Measurements from ENCODE around the gene MPL. TPM values are rescaled to one million over a fixed set of nuclear protein-coding genes. Genes with fewer than 3 reads are reported as not detected.

The MPL gene
- total and polyA plus RNA-seq, 2 of the 8 experiments (the other 6 are each of a cell fraction or from before 2014, with no cell fraction given): 0.08 TPM; not detected in 1

DNA sequence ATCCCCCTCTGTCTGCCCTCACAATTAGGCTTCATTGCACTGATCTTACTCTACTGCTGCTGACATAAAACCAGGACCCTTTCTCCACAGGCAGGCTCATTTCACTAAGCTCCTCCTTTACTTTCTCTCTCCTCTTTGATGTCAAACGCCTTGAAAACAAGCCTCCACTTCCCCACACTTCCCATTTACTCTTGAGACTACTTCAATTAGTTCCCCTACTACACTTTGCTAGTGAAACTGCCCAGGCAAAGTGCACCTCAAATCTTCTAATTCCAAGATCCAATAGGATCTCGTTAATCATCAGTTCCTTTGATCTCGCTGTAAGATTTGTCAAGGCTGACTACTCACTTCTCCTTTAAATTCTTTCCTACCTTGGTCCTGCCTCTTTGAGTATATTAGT lies 15.3 kb downstream of the MPL start:
- no peak overlapping the region for H3K14ac ChIP-seq (ENCODE audit: insufficient read length)
- no peak overlapping the region for H3K56ac ChIP-seq (replicated peaks; ENCODE audit: insufficient read length, low read depth, low read length)
- POLR2A ChIA-PET (ENCODE audit: partially characterized antibody): interaction anchor here (1.5 to 1.6 kb wide), 2 partner anchors 10 to 16 kb away, joined by 6 to 11 read pairs; no protein-coding TSS in a partner anchor
- no peak overlapping the region for H3K4me3 ChIP-seq (ENCODE audit: extremely low read depth in 1 of 4, insufficient read depth in 2 of 4, low read depth in 3 of 4, low read length in 4 of 4)
- H3K4me1 ChIP-seq (replicated peaks in 1 of 4; ENCODE audit: control insufficient read depth in 3 of 4, insufficient read depth in 4 of 4, low read length in 3 of 4): peaks cover 4 to 12% (median 8%) of the 10 kb centered on the region in 4 experiments; a peak in 6 of 7 replicates
- H3K9ac ChIP-seq (replicated peaks in 1 of 4; ENCODE audit: extremely low read depth in 1 of 4, low read depth in 3 of 4, low read length in 3 of 4): no peak overlapping the region
- H2AK5ac ChIP-seq (ENCODE audit: low read depth, low read length): no peak overlapping the region
- H4K91ac ChIP-seq (replicated peaks; ENCODE audit: insufficient read length, low read length): no peak overlapping the region
- no peak overlapping the region for H3K23ac ChIP-seq (ENCODE audit: insufficient read length)
- H2BK20ac ChIP-seq (ENCODE audit: low read length): 0 out of 2 replicates have a peak overlapping the region, but pooled peaks have one; percentile 43
- H3K4me2 ChIP-seq (ENCODE audit: insufficient read depth in 1 of 2, low read depth in 2 of 2, low read length in 2 of 2): no peak overlapping the region
- H3K79me1 ChIP-seq (ENCODE audit: low read depth, low read length): no peaks in the 10 kb centered on the region
- peaks cover 7% of the 10 kb centered on the region for H3K23me2 ChIP-seq (ENCODE audit: low read depth, low read length)
- 0 out of 2 replicates have a peak overlapping the region, but pooled peaks have one; percentile 27 for H3K18ac ChIP-seq (ENCODE audit: extremely low read depth, low read length)
- H4K20me1 ChIP-seq (replicated peaks in 1 of 2; ENCODE audit: control insufficient read depth in 1 of 2, insufficient read depth in 2 of 2, low read length in 2 of 2): no peaks in the 10 kb centered on the region
- H3K9me3 ChIP-seq (ENCODE audit: insufficient read depth in 2 of 2, low read depth in 1 of 2, low read length in 1 of 2): no peaks in the 10 kb centered on the region
- H4K5ac ChIP-seq (ENCODE audit: insufficient read length, low read depth, low read length): no peak overlapping the region
- no peak overlapping the region for H2BK120ac ChIP-seq (replicated peaks; ENCODE audit: low read depth, low read length)
- no peak overlapping the region for H2BK12ac ChIP-seq (ENCODE audit: low read depth, low read length)
- no peak overlapping the region for H3K27ac ChIP-seq (ENCODE audit: low read depth, low read length)
- no peak overlapping the region for H4K8ac ChIP-seq (ENCODE audit: extremely low read depth, insufficient read depth, low read length)
- no peak for DNase-seq (ENCODE audit: low read depth in 1 of 2, low spot score in 2 of 2)
- no peaks in the 10 kb centered on the region for H3K79me2 ChIP-seq (ENCODE audit: control insufficient read depth in 1 of 2, insufficient read depth in 2 of 2, low read length in 2 of 2)
- CTCF ChIA-PET (ENCODE audit: partially characterized antibody): interaction anchor here (1.0 kb wide), 1 partner anchor 116 kb away, joined by 3 read pairs; no protein-coding TSS in a partner anchor
- no peak overlapping the region for H3K4ac ChIP-seq (replicated peaks; ENCODE audit: insufficient read length, low read depth, low read length)
- TF ChIP-seq POLR2A (IDR thresholded peaks at IDR 0.05; ENCODE audit: control extremely low read depth in 1 of 2, low read depth in 2 of 2, low read length in 2 of 2): no peak
- no peak for TF ChIP-seq YY1 (IDR thresholded peaks at IDR 0.05; ENCODE audit: low read depth, low read length)
- no peak for TF ChIP-seq TCF12 (IDR thresholded peaks at IDR 0.05; ENCODE audit: low read depth, low read length)
- no peak for TF ChIP-seq FOSL1 (IDR thresholded peaks at IDR 0.05; ENCODE audit: insufficient read depth, low read depth, low read length)
- no peak for TF ChIP-seq KDM4A (IDR thresholded peaks at IDR 0.05; ENCODE audit: low read depth, low read length, severe bottlenecking)
- no peak for TF ChIP-seq RBBP5 (IDR thresholded peaks at IDR 0.05; ENCODE audit: borderline replicate concordance, low read depth, low read length)
- TF ChIP-seq JUN (IDR thresholded peaks at IDR 0.05; ENCODE audit: low read depth, low read length): no peak
- TF ChIP-seq E2F6 (IDR thresholded peaks at IDR 0.05): no peak
- TF ChIP-seq SP1 (IDR thresholded peaks at IDR 0.05; ENCODE audit: low read depth, low read length): no peak
- no peak for TF ChIP-seq RAD21 (IDR thresholded peaks at IDR 0.05 in 1 of 2, conservative IDR thresholded peaks at IDR 0.05 in 1 of 2; ENCODE audit: low read depth in 2 of 2, low read length in 2 of 2)
- H2BK5ac ChIP-seq (ENCODE audit: low read depth, low read length): no peak overlapping the region
- no peak for FAIRE-seq
- WGBS, 2 experiments (ENCODE audit: extremely low coverage in 1 of 2, insufficient coverage in 1 of 2, insufficient read length in 1 of 2, insufficient replicate concordance in 2 of 2, low coverage in 1 of 2, low lambda C conversion rate in 2 of 2, missing lambda C conversion rate in 1 of 2): 74% methylated on average over 3 of the region's 3 CpGs; no CpG with 5 or more reads in 1 of the 2 experiments
- peaks cover 0 to 1% (median 0%) of the 10 kb centered on the region in 4 experiments; a peak in 1 of 7 replicates for H3K27me3 ChIP-seq (replicated peaks in 1 of 4; ENCODE audit: control insufficient read depth in 3 of 4, extremely low read depth in 1 of 4, insufficient read depth in 3 of 4, low read length in 3 of 4)
- no peaks in the 10 kb centered on the region for H3K36me3 ChIP-seq (ENCODE audit: control insufficient read depth in 2 of 4, insufficient read depth in 4 of 4, low read length in 3 of 4)
- H2AFZ ChIP-seq (ENCODE audit: low read length): no peak overlapping the region
- no peak overlapping the region for H2BK15ac ChIP-seq (ENCODE audit: low read length)
